HEK293T (cell line): ENCODE measurements around the gene HIVEP3.

Experiments
- CTCF ChIA-PET: fragments of 350-600 bp; formaldehyde crosslinking; extraction: SDS; loops from one replicate; lab custom pipeline; 2021; ENCODE audit warnings: antibody characterized with exemption, inconsistent platforms; lab: Yijun Ruan, JAX
- POLR2A ChIA-PET: fragments of 350-600 bp; formaldehyde crosslinking; extraction: SDS; loops from one replicate; lab custom pipeline; 2020; ENCODE audit warnings: antibody characterized with exemption, inconsistent platforms; lab: Yijun Ruan, JAX
- DNase-seq: peaks from one replicate; pipeline ENCODE4 v3.0.0; 2012; ENCODE audit warnings: mixed read lengths; ENCODE audit errors: extremely low spot score
- ARNT ChIP-seq: fragments of 450-650 bp; IDR thresholded peaks from 2 replicates; pipeline ENCODE4 v1.6.1; 2017; ENCODE audit warnings: mild to moderate bottlenecking
- BHLHE40 ChIP-seq: fragments of 450-650 bp; IDR thresholded peaks from 2 replicates; pipeline ENCODE4 v1.6.1; 2016; ENCODE audit warnings: mild to moderate bottlenecking, moderate library complexity, borderline replicate concordance
- CTBP1 ChIP-seq: fragments of 450-650 bp; IDR thresholded peaks from 2 replicates; pipeline ENCODE4 v1.6.1; 2016; ENCODE audit warnings: borderline replicate concordance
- ELF4 ChIP-seq: fragments of 450-650 bp; IDR thresholded peaks from 2 replicates; pipeline ENCODE4 v1.6.1; 2017; ENCODE audit warnings: antibody characterized with exemption
- FOXA1 ChIP-seq: fragments of 450-650 bp; IDR thresholded peaks from 2 replicates; pipeline ENCODE4 v1.6.1; 2016; ENCODE audit warnings: mild to moderate bottlenecking
- FOXK2 ChIP-seq: fragments of 450-650 bp; IDR thresholded peaks from 2 replicates; pipeline ENCODE4 v1.6.1; 2016; ENCODE audit warnings: mild to moderate bottlenecking
- FOXM1 ChIP-seq: fragments of 450-650 bp; IDR thresholded peaks from 2 replicates; pipeline ENCODE4 v1.6.1; 2017; ENCODE audit warnings: mild to moderate bottlenecking, borderline replicate concordance
- HDGF ChIP-seq: fragments of 450-650 bp; IDR thresholded peaks from 2 replicates; pipeline ENCODE4 v1.6.1; 2017; ENCODE audit warnings: antibody characterized with exemption, borderline replicate concordance
- L3MBTL2 ChIP-seq: fragments of 450-650 bp; conservative IDR thresholded peaks from 2 replicates; pipeline ENCODE4 v1.6.1; 2016; ENCODE audit warnings: mild to moderate bottlenecking
- LEF1 ChIP-seq: fragments of 450-650 bp; IDR thresholded peaks from 2 replicates; pipeline ENCODE4 v1.6.1; 2017; ENCODE audit warnings: mild to moderate bottlenecking, borderline replicate concordance
- NFRKB ChIP-seq: fragments of 450-650 bp; IDR thresholded peaks from 2 replicates; pipeline ENCODE4 v1.6.1; 2016; ENCODE audit warnings: mild to moderate bottlenecking, moderate library complexity
- SP1 ChIP-seq: fragments of 450-650 bp; IDR thresholded peaks from 2 replicates; pipeline ENCODE4 v1.6.1; 2017
- SUZ12 ChIP-seq: fragments of 450-650 bp; IDR thresholded peaks from 2 replicates; pipeline ENCODE4 v1.6.1; 2016; ENCODE audit warnings: mild to moderate bottlenecking
- TARDBP ChIP-seq: fragments of 450-650 bp; IDR thresholded peaks from 2 replicates; pipeline ENCODE4 v1.6.1; 2016
- ZNF384 ChIP-seq: fragments of 450-650 bp; IDR thresholded peaks from 2 replicates; pipeline ENCODE4 v1.6.1; 2016
- TF ChIP-seq, protein P1 (sequence below): fragments of 450-650 bp; IDR thresholded peaks from 2 replicates; pipeline ENCODE4 v1.6.1; 2016

Gene HIVEP3

DNA sequence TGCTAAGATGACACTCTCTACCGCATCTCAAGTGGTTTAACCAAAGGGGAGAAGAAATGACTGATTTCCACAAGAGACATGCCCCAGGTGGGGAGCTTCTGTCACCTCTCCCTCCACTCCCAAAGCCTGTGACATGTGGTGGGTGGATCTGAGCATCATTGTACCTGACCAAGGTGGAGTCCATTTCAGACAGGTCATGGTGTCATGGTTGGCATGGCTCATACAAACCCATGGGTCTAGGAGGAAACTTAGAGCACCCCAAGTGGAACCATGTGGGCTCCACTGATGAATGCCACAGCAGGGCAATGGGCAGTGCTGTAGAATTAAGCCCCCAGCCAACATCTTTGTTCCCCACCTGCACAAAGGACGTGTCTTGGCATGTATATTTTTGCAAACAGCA, 302.7 kb downstream of the HIVEP3 start:
- no peak for DNase-seq
- ChIA-PET POLR2A (no interaction called here), CTCF (no interaction called here)
- TF ChIP-seq TARDBP (no peak), HDGF (no peak), L3MBTL2 (no peak), ZNF384 (no peak), FOXM1 (no peak), LEF1 (no peak), FOXA1 (no peak), CTBP1 (no peak), ARNT (no peak), SP1 (no peak), FOXK2 (no peak), SUZ12 (no peak), BHLHE40 (no peak), ELF4 (no peak), NFRKB (no peak)
- TF ChIP-seq, protein P1, sequence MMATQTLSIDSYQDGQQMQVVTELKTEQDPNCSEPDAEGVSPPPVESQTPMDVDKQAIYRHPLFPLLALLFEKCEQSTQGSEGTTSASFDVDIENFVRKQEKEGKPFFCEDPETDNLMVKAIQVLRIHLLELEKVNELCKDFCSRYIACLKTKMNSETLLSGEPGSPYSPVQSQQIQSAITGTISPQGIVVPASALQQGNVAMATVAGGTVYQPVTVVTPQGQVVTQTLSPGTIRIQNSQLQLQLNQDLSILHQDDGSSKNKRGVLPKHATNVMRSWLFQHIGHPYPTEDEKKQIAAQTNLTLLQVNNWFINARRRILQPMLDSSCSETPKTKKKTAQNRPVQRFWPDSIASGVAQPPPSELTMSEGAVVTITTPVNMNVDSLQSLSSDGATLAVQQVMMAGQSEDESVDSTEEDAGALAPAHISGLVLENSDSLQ, result no peak

DNA sequence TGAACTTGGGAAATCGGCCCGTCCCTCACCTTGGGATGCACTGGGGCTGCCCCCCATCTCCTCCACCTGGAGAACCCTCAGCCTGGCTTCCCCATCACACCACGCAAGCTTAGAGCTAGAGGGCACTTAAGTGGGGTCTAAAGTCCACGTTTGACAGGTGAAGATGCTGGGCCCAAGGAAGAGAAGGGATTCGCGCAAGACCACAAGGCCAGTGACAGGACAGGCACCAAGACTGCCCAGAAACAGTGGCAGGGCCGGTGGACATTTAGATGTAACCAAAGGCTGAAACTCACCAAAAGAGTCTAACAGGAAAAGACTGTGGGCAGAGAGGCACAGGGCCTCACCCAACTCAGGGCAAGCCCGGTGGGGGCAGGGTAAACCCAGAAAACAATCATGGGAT, 303.4 kb downstream of the HIVEP3 start:
- CTCF ChIA-PET, result no interaction called here
- TF ChIP-seq ELF4 (no peak), CTBP1 (no peak), FOXM1 (no peak), ARNT (no peak), ZNF384 (no peak), FOXK2 (no peak), SUZ12 (no peak)
- no peak for DNase-seq
- POLR2A ChIA-PET, result no interaction called here

DNA sequence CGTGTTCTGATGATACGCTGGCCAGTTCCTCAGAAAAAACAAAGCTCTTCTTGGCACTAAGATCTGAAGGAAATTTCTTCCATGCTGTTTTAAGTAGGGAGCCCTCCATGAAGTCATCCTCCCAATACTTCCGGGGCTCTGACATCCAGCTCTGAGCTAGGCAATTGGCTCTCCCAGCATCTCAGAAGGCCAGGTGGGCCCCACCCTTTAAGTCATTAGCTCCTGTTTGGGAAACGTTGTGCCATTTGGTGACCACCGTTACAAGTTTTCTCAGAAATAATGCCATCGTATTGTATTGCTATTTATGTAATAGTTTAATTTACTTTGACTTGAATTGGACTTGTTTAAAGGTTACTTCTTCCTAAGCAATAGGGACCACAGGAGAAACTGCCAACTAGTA, 303.9 kb downstream of the HIVEP3 start:
- TF ChIP-seq FOXM1 (no peak), ELF4 (no peak), ARNT (no peak), LEF1 (no peak), L3MBTL2 (no peak), TARDBP (no peak), FOXA1 (no peak), BHLHE40 (no peak), SUZ12 (no peak), FOXK2 (no peak), NFRKB (no peak), ZNF384 (no peak), SP1 (no peak), HDGF (no peak)
- TF ChIP-seq, protein P1, result no peak
- ChIA-PET POLR2A (no interaction called here), CTCF (no interaction called here)
- no peak for DNase-seq

- TF ChIP-seq, protein P1, result no peak
- TF ChIP-seq L3MBTL2 (no peak), TARDBP (no peak), SUZ12 (no peak), FOXA1 (no peak), ELF4 (no peak), ARNT (no peak), SP1 (no peak), FOXK2 (no peak), FOXM1 (no peak), HDGF (no peak), BHLHE40 (no peak), ZNF384 (no peak)
- no peak for DNase-seq
- CTCF ChIA-PET, result no interaction called here
- POLR2A ChIA-PET, result interaction anchor here (1.1 kb wide), 1 partner anchor 9 kb away, joined by 3 read pairs; no protein-coding TSS in a partner anchor
Measured at GRCh38 chr1:41613689-41614574, 304.8 kb downstream of the HIVEP3 start.

DNA sequence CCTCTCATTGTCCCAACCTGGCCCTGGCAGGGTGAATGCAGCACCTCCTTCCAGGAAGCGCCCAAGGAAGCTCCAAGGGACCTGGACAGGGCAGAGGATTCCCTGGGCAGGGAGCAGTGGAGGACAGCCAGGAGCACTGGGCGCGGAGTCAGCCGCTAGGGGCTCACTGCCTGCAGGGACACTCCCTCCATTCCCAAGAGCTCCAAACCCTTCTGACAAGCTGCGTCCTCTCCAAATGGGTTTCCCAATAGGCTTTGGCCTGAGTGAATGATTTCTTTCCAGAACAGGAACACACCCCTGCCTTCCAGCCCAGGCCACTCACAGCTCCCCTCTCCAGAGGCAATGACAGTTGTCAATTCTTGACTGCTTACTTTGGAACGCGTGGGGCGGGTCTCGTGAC, 305.8 kb downstream of the HIVEP3 start:
- TF ChIP-seq SUZ12, result no peak
- TF ChIP-seq SP1, result no peak
- TF ChIP-seq, protein P1, result no peak
- TF ChIP-seq BHLHE40, result no peak
- TF ChIP-seq ARNT, result no peak
- no peak for TF ChIP-seq TARDBP
- TF ChIP-seq L3MBTL2, result no peak
- TF ChIP-seq ELF4, result no peak
- DNase-seq, result no peak
- CTCF ChIA-PET, result no interaction called here
- POLR2A ChIA-PET, result interaction anchor here (1.1 kb wide), 1 partner anchor 10 kb away, joined by 3 read pairs; no protein-coding TSS in a partner anchor
